Dendritic cell treated with granulocyte-macrophage colony-stimulating factor and Interleukin-4, amounts not matched to agents 40 ng/mL and 50 ng/mL, for 4 days (primary cell): ENCODE results near the gene PDXDC1.
"Not testable (repeated sequence)": the region's sequence is repeated elsewhere in the genome, so short reads cannot be mapped to it uniquely, and the experiment has no call there.

Source experiments
- H3K27ac Mint-ChIP-seq: one replicate; pipeline ENCODE4 v1.8.0; 2022; ENCODE audit warnings: mild to moderate bottlenecking, mixed read lengths
- H3K27me3 Mint-ChIP-seq: one replicate; pipeline ENCODE4 v1.8.0; 2022; ENCODE audit warnings: mild to moderate bottlenecking, mixed read lengths
- H3K36me3 Mint-ChIP-seq: one replicate; pipeline ENCODE4 v1.8.0; 2022; ENCODE audit warnings: low read depth, mixed read lengths
- H3K4me1 Mint-ChIP-seq: one replicate; pipeline ENCODE4 v1.8.0; 2022; ENCODE audit warnings: low read depth, mixed read lengths
- H3K4me3 Mint-ChIP-seq: one replicate; pipeline ENCODE4 v1.8.0; 2022; ENCODE audit warnings: mild to moderate bottlenecking, moderate library complexity, mixed read lengths
- H3K9me3 Mint-ChIP-seq: one replicate; pipeline ENCODE4 v1.8.0; 2022; ENCODE audit warnings: mixed read lengths
- intact Hi-C: fragments of 100-400 bp; cut with micrococcal nuclease; formaldehyde crosslinking; loops from one replicate; pipeline ENCODE4 v1.15.0; 2022

The PDXDC1 gene

DNA sequence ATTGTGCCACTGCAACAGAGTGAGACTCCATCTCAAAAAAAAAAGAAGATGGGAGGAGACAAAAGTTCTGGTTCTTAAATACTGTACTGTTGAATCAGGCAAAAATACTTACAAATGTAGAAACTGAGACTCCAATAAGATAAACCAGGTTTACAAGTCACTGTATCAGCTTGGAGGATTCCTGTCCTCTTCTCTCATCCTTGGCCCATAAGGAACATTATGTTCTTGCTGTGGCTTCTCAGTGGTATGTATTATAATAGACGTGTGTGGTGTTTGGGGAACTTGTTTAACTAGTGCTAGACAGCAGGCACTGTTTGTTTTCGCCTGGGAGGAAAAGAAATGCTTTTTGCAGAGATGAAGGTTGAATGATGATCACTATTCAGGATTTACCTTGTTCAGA, 7.7 kb downstream of the PDXDC1 start:
- H3K4me1 Mint-ChIP-seq, intact Hi-C loops, H3K27me3 Mint-ChIP-seq: not testable (repeated sequence)

GRCh38 chr16:14988092-14988491, 13.3 kb downstream of the PDXDC1 start:
- H3K4me1 Mint-ChIP-seq, H3K27me3 Mint-ChIP-seq, H3K9me3 Mint-ChIP-seq, H3K4me3 Mint-ChIP-seq, intact Hi-C loops, H3K27ac Mint-ChIP-seq: not testable (repeated sequence)
- H3K36me3 Mint-ChIP-seq = peaks cover 82% of the 10 kb centered on the region

More for the DNA sequence above, 7.7 kb downstream of the PDXDC1 start:
- peaks cover 44% of the 10 kb centered on the region for H3K36me3 Mint-ChIP-seq
- H3K4me3 Mint-ChIP-seq, H3K27ac Mint-ChIP-seq, H3K9me3 Mint-ChIP-seq: not testable (repeated sequence)

DNA sequence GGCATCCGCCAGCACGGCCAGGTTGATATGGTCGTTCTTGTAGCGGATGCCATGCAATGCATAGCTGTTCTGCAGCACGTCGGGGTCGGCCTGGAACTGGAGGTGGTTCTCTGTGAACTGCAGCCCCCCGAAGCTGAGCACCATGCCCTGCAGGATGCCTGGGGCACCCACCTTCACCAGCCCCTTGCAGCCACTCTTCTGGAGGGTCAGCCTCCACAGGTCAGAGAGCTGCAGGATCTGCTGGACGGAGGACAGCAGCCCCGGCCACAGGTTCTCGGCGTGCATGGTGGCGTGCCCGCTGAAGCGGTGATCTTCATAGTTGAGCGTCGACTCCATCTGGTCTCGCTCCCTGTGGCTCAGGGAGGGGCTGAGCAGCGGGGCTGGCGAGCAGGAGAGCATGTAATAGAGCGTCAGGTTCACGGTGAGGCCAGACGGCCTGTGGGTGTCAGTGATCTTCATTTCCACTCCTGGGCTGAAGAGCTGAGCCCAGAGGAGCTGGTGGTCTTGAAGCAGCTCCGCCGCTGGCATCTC, 13.9 kb downstream of the PDXDC1 start:
- peaks cover 86% of the 10 kb centered on the region for H3K36me3 Mint-ChIP-seq
- H3K4me3 Mint-ChIP-seq, intact Hi-C loops, H3K27me3 Mint-ChIP-seq, H3K4me1 Mint-ChIP-seq, H3K9me3 Mint-ChIP-seq, H3K27ac Mint-ChIP-seq: not testable (repeated sequence)

DNA sequence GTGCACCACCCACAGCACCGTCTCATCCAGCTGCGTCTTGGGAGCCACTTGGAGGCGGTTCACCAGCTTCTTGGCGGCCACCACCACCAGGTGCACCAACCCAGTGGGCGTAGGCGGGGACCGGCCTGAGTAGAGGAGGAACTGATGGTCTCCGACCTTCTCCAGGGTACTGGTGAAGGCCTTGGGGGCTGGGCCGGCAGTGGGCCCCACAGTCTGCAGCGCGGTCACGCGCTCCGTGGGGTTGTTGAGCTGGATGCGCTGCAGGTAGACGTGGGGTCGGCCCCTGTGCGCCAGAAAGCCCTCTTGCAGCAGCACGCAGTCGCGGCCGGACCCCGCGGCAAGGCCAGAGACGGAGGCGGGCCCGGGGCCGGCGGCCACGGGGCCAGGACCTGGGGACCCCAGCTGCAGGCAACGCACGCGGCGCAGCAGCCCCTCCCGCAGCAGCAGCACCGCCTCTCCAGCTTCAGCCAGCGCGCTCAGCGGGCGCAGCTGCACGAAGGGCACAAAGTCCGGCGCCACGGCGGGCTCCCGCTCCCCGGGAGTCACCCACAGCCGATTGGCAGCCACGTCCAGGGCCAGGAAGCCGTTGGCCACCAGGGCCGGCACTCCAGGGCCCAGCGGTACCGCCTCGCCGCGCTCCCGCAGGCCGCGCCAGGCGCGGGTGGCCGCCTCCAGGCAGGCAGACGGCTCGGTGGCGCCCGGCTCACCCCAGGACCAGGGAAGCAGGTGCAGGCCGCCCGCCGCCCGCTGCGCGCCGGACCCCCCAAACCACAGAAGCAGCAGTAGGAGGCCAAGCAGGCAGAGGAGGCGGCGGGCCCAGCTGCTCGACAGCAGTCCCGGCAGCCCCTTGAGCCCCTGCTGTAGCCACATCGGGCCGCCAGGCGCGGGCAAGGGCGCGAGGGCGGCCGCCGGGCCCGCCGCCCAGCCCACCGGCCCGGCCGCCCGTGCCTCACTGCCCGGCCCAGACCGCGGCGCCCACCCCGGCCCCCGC, 14.8 kb downstream of the PDXDC1 start:
- H3K4me1 Mint-ChIP-seq, intact Hi-C loops: not testable (repeated sequence)
- H3K36me3 Mint-ChIP-seq = peaks cover 79% of the 10 kb centered on the region

GRCh38 chr16:14993277-14994151, 18.7 kb downstream of the PDXDC1 start:
- peaks cover 17% of the 10 kb centered on the region for H3K4me1 Mint-ChIP-seq
- H3K4me3 Mint-ChIP-seq, H3K27me3 Mint-ChIP-seq, intact Hi-C loops, H3K9me3 Mint-ChIP-seq, H3K27ac Mint-ChIP-seq: not testable (repeated sequence)
- H3K36me3 Mint-ChIP-seq = peaks cover 52% of the 10 kb centered on the region

More for the DNA sequence above, 14.8 kb downstream of the PDXDC1 start:
- H3K27me3 Mint-ChIP-seq, H3K9me3 Mint-ChIP-seq, H3K4me3 Mint-ChIP-seq, H3K27ac Mint-ChIP-seq: not testable (repeated sequence)

GRCh38 chr16:14996702-14997101, 21.9 kb downstream of the PDXDC1 start:
- peaks cover 57% of the 10 kb centered on the region for H3K36me3 Mint-ChIP-seq
- H3K4me1 Mint-ChIP-seq = peaks cover 17% of the 10 kb centered on the region
- H3K27ac Mint-ChIP-seq, H3K9me3 Mint-ChIP-seq, intact Hi-C loops, H3K27me3 Mint-ChIP-seq, H3K4me3 Mint-ChIP-seq: not testable (repeated sequence)

DNA sequence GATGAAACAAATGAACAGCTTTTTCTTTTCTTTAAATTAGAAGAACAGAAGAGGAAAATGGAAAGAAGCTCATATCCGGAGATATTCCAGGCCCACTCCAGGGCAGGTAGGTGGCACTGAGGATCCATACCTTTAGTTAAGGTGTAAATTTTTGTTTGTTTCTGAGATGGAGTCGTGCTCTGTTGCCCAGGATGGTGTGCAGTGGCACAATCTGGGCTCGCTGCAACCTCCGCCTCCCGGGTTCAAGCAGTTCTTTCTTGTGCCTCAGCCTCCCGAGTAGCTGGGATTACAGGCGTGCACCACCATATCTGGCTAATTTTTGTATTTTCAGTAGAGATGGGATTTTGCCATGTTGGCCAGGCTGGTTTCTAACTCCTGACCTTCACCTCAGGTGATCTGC, 23.5 kb downstream of the PDXDC1 start:
- H3K4me1 Mint-ChIP-seq = peaks cover 17% of the 10 kb centered on the region
- peaks cover 46% of the 10 kb centered on the region for H3K36me3 Mint-ChIP-seq
- H3K9me3 Mint-ChIP-seq, H3K4me3 Mint-ChIP-seq, intact Hi-C loops, H3K27ac Mint-ChIP-seq, H3K27me3 Mint-ChIP-seq: not testable (repeated sequence)

GRCh38 chr16:14999845-15000244, 25.0 kb downstream of the PDXDC1 start:
- H3K4me3 Mint-ChIP-seq, H3K27me3 Mint-ChIP-seq, intact Hi-C loops, H3K27ac Mint-ChIP-seq, H3K9me3 Mint-ChIP-seq: not testable (repeated sequence)
- Mint-ChIP-seq H3K36me3 (peaks cover 57% of the 10 kb centered on the region), H3K4me1 (peaks cover 11% of the 10 kb centered on the region)

GRCh38 chr16:15002448-15002847, 27.6 kb downstream of the PDXDC1 start:
- H3K4me3 Mint-ChIP-seq, H3K9me3 Mint-ChIP-seq, H3K27ac Mint-ChIP-seq, H3K4me1 Mint-ChIP-seq, H3K27me3 Mint-ChIP-seq, intact Hi-C loops: not testable (repeated sequence)
- H3K36me3 Mint-ChIP-seq = peaks cover 78% of the 10 kb centered on the region

- H3K4me3 Mint-ChIP-seq, intact Hi-C loops, H3K4me1 Mint-ChIP-seq, H3K9me3 Mint-ChIP-seq, H3K27me3 Mint-ChIP-seq, H3K27ac Mint-ChIP-seq: not testable (repeated sequence)
- peaks cover 77% of the 10 kb centered on the region for H3K36me3 Mint-ChIP-seq
Measured at GRCh38 chr16:15005357-15006132, 30.7 kb downstream of the PDXDC1 start.

DNA sequence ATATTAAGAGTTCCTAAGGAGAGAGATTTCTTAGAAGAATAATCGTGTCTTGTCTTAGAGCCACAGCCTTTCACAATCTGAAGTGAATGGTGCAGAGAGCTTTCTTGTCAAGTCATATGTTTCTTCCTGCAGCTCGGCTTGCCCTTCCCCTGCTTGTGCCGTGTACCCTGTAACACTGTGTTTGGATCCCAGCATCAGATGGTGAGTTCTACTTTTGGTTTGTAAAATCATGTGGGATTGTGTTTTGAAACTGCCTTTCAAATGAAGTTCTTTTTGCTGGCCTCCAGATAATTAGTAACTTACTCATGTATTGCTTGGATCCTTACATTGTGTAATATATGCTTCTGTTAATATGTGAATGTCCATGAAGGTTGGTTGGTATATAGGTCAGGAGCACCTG, 33.8 kb downstream of the PDXDC1 start:
- intact Hi-C loops, H3K4me3 Mint-ChIP-seq, H3K27me3 Mint-ChIP-seq, H3K4me1 Mint-ChIP-seq, H3K9me3 Mint-ChIP-seq: not testable (repeated sequence)
- Mint-ChIP-seq H3K27ac (peak overlapping the region; percentile 30), H3K36me3 (peaks cover 92% of the 10 kb centered on the region)

DNA sequence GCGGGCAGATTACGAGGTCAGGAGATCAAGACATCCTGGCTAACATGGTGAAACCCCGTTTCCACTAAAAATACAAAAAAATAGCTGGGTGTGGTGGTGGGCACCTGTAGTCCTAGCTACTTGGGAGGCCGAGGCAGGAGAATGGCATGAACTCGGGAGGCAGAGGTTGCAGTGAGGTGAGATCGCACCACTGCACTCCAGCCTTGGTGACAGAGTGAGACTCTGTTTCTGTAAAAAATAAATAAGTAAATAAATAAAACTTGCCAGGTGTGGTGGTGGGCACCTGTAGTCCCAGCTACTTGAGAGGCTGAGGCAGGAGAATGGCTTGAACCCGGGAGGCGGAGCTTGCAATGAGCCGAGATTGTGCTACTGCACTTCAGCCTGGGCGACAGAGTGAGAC, 38.1 kb downstream of the PDXDC1 start:
- H3K27ac Mint-ChIP-seq = peak overlapping the region; percentile 93
- H3K36me3 Mint-ChIP-seq = peaks cover 84% of the 10 kb centered on the region
- H3K27me3 Mint-ChIP-seq, H3K4me3 Mint-ChIP-seq, H3K9me3 Mint-ChIP-seq, intact Hi-C loops: not testable (repeated sequence)
- peaks cover 15% of the 10 kb centered on the region for H3K4me1 Mint-ChIP-seq

DNA sequence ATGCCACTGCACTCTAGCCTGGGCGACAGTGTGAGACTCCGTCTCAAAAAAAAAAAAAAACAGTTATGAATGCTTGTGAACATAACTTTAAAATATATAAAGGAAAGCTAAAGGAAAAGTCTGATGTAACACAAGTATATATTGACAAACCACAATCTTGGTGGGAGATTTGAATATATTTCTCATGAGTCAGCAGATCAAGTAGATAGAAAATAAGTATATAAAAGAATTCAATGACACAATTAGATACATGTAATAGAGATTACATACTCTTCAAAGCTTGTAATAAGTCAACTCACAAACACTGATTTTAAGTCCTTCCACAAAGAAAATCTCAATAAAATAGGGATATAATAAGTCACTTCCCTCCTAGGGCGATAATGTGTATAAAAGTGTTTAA, 40.8 kb downstream of the PDXDC1 start:
- H3K4me3 Mint-ChIP-seq, intact Hi-C loops, H3K9me3 Mint-ChIP-seq, H3K27me3 Mint-ChIP-seq: not testable (repeated sequence)
- Mint-ChIP-seq H3K36me3 (peaks cover 86% of the 10 kb centered on the region), H3K27ac (peak overlapping the region; percentile 93), H3K4me1 (peaks cover 15% of the 10 kb centered on the region)
